ENCODE data around the gene PGS1.

Gene PGS1

GRCh38 chr17:78466786-78467715 lies 88.6 kb downstream of the PGS1 start:
- no peak for TF ChIP-seq POLR2A (IDR thresholded peaks at IDR 0.05; ENCODE audit: low read depth, low read length)
- no peak for DNase-seq (ENCODE audit: insufficient read length, low spot score)
- FAIRE-seq: no peak

DNA sequence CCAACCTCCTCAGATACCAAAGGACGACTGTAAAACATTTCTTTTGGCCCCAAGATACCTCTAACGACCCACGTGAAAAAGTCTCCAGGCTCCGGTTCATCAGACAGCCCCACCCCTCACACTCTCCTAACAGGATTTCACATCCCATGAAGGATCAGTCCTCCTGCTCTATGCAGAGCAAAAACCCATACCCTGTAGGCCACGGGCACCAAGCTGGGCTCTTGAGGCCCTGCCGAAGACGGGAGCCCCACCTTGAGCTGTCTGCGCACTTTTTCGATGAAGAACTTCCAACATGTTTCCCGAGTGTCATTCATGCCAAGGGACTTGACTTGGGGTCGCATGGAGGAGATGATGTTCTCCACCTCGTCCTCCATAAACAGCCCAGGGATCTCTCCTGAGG lies 89.9 kb downstream of the PGS1 start:
- no peak for TF ChIP-seq POLR2A (IDR thresholded peaks at IDR 0.05; ENCODE audit: low read depth, low read length)
- DNase-seq (ENCODE audit: insufficient read length, low spot score) (no peak), FAIRE-seq (no peak)

DNA sequence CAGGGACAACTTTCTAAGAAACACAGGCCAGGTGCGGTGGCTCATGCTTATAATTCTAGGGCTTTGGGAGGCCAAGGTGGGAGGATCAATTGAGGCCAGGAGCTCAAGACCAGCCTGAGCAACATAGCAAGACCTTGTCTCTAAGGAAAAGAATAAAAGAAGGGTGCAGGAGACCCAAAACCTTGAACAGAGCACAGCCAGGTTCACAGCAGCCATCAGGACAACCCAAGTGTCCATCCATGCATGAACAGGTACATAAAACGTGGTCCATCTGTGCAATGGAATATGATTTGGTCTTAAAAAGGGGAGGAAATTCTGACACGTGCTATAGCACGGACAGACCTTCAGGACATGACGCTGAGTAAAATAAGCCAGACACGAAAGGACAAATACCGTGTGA lies 91.0 kb downstream of the PGS1 start:
- FAIRE-seq (no peak), DNase-seq (ENCODE audit: insufficient read length, low spot score) (no peak)
- no peak for TF ChIP-seq POLR2A (IDR thresholded peaks at IDR 0.05; ENCODE audit: low read depth, low read length)

DNA sequence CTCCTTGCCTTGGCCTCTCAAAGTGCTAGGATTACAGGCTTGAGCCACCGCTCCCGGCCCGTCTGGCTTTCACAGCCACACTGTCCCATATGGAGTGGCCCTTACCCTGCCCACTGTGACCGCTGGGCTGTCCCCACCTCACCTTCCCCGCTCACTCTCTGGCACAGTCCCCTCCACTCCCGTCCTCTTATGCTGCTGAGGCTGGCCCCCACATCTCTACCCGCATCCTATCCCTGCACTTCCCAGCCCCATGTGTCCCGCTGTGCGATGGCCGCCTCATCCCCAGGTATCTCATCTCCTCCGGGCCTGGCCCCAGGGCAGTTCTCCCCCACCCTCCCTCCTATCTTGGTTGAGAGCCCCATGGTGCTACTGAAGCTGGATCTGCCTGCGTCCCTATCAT lies 93.2 kb downstream of the PGS1 start:
- TF ChIP-seq POLR2A (IDR thresholded peaks at IDR 0.05; ENCODE audit: low read depth, low read length): no peak
- FAIRE-seq: no peak

GRCh38 chr17:78472035-78472905 lies 93.8 kb downstream of the PGS1 start:
- no peak for FAIRE-seq
- DNase-seq (ENCODE audit: insufficient read length, low spot score): no peak
- no peak for TF ChIP-seq POLR2A (IDR thresholded peaks at IDR 0.05; ENCODE audit: low read depth, low read length)

More for the DNA sequence above, 93.2 kb downstream of the PGS1 start:
- DNase-seq (ENCODE audit: insufficient read length, low spot score): no peak

- DNase-seq (ENCODE audit: insufficient read length, low spot score) (no peak), FAIRE-seq (no peak)
- no peak for TF ChIP-seq POLR2A (IDR thresholded peaks at IDR 0.05; ENCODE audit: low read depth, low read length)
These were observed 95.6 kb downstream of the PGS1 start for GRCh38 chr17:78473951-78474613.

Measured in H54 (cell line).